DMS79 (cell line): ENCODE results near the gene VCP.

Experiments
- DNase-seq: peaks from one replicate; lab custom pipeline; 2025; lab: John Stamatoyannopoulos, UW

The VCP gene

DNA sequence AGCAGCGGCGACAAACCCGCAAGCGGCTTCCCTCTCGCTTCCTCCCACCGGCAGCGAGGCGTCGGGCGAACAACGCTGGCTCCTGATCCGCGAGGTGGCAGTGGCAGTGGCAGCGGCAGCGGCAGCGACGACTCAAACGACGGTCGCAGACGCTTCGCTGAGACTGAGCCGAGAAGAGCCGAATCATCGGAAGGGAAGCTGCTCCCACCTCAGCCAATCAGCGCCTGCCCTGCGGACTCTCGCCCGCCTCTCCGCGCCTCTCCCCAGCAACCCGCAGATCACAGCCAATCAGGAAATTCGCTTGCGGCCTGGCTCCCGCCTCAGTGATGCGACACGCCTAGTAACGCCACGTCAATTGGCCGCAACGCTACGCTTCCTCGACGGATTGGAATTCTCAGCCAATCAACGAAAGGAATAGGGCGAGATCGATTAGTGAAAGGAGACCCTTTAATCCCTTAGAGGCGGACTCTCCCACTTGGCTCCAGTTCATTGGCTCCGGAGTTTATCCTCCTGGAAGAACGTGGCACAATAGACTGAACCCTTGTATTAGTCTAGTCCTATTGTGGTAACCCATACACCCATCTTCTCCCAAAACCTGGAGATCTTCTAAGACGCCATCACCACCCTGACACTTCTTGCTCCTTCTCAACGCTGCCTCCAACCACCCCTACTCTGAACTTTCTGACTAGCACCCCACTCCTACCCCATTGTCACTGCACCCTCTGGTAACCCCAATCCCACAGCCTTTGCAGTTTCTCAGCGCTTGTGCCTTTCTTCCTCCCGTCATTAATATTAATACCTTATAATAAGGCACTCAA lies at the start of gene VCP:
Gene VCP, minus strand, starts transcription at position 165 of the 818 bp plus-strand sequence. CDS start 272 bp downstream, outside the sequence.
- peak; percentile 98 for DNase-seq

DNA sequence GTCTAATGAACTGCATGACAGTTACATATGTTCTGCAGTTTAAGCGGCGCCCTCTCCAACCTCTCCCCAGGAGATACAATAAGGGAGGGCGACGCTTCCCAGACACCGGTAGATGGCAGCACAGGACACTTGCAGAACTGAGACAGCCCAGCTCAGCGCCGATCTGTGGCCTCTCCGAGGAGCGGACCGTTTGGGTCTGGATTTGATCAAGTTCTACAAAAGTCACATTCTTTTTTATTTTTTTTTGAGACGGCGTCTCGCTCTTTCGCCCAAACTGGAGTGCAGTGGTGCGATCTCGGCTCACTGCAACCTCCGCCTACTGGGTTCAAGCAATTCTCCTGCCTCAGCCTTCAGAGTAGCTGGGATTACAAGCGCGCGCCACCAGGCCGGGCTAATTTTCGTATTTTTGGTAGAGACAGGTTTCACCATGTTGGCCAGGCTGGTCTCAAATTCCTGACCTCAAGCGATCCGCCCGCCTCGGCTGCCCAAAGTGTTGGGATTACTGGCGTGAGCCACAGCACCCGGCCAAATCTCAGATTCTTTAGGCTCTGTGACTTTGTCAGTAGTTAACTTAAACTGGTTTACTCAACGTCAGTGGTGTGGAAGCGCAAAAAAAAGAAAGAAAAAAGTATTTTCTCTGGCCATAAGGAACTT lies 44.6 kb upstream of the VCP start:
- peak; percentile 70 for DNase-seq

DNA sequence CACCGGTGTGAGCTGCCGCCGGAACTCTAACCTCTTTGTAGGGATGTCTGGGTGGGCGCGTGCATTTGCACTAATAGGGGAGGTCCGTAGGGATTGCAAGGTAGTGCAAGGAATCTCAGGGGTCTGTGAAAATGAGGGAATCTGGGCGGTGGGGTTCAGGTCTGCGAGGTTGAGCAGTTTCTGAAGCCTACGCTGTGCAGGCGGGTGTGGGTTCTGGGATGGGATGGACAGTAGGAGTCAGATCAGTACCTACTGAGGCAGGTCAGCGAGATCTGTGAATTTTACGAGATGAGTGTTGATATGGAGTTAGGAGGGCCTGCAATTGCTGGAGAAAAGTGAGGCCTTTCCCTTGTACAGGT lies 44.1 kb upstream of the VCP start:
- DNase-seq = no peak

DNA sequence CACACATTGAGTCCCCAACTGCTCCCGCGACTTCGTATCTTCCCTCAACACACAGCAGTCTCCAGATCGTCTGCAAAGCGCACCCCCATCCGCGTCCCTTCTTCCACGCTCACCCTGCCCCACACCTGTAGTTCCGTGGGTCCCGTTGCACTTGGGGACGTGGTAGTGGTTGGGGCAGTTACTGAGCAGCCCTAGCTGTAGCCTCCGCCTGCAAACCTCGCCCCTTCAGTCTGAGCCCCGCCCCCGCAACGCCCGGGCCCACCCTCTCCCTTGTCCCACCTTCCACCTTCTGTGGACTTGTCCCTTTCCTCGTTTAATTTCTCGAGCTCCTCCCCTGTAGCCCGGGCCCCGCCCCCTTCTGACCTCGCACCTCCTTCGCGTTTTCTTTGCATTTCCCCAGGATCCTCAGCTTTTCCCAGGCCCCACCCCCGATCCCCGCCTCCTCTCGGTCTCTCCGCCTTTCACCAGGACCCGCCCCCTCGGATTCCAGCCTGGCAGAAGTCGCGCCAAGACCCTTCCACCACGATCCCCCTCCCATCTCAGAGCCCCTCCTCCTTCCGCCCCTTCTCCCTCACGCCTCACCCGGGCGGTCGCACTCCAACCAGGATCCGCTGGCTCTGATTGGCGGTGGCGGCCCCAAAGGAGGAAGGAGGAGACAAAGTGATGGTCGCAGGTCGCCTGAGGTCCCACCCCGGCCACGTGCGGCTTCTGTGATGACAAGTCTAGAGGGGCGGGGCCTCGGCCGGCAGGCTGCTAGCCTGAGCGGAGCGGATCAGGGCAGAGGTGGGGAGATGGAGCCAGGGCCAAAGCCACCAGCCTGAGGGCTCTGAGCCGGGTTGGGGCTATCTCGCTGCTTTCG lies 43.5 kb upstream of the VCP start, which contains the start of gene ATOSB:
Gene ATOSB, minus strand, starts transcription at position 183 of the 859 bp plus-strand sequence. CDS start 7,588 bp downstream, outside the sequence.
- peak; percentile 98 for DNase-seq

DNA sequence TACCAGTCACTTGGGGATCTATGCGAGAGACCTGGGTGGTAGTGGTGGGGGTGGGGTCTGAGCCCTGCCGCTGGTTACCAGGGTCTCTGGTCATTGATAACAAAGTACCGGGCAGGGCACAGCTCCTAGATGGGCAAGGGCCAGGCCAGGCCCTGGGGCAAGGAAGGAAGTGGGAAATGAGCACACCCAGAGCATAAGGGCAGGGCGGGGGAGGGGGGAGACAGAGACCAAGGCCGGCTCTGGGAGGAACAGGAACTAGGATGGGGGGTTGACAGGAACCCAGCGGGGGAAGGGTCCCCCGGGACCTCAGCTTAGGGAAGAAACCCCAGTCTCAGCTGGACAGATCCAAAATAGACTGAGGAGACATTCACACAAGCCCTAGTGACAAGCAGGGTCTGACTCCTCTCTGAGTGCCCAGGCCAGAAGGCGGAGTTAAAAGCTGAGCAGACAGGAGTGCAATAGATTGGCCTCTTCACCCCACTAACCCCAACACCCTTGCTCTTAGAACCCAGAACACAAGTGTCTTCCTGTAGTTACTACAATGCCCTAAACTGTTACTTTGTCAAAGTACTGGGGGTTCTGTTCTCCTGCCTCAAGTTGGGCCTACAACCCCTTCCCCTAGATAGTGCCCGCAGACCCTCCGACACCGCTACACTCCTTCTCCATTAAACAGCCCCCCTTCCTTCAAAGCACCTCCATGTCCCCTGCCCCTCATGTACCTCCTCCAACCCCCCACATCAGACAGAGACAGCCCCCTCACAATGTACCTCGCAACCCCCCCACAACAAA lies 42.6 kb upstream of the VCP start:
- DNase-seq = no peak

DNA sequence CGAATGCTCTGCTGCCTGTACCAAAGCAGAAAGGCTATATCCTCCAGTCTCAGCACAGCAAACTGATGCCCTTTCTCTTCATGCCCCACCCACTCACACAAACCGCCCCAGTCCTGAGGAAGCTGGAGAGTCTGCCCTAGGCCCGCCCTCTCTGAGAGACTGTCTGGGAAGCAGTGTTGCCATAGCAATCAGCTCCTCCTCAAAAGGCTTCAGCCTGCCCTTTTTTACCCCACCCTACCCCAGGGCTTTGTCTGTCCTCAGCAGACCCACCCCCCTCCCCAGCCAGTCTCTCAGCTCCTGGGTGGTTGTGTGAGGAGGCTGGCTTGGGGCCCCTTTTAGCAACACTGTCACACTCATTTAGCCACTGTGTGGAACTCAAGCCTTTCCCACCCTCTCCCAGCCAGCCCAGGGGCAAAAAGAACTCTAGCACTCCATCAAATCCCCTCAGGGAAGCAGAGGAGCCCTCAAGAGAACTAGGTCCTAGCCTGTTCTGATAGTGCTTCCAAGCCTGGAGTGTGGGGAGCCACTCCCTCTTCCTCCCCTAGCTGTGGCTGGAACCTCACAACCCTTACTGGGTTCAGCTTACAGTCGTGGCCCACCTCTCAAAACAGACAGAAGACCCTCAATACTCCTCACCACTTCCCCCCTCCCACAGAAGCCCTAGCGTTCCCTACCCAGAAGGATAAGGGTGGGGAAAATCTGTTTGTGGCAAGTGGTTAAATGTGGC lies 41.9 kb upstream of the VCP start:
- DNase-seq = peak; percentile 75

DNA sequence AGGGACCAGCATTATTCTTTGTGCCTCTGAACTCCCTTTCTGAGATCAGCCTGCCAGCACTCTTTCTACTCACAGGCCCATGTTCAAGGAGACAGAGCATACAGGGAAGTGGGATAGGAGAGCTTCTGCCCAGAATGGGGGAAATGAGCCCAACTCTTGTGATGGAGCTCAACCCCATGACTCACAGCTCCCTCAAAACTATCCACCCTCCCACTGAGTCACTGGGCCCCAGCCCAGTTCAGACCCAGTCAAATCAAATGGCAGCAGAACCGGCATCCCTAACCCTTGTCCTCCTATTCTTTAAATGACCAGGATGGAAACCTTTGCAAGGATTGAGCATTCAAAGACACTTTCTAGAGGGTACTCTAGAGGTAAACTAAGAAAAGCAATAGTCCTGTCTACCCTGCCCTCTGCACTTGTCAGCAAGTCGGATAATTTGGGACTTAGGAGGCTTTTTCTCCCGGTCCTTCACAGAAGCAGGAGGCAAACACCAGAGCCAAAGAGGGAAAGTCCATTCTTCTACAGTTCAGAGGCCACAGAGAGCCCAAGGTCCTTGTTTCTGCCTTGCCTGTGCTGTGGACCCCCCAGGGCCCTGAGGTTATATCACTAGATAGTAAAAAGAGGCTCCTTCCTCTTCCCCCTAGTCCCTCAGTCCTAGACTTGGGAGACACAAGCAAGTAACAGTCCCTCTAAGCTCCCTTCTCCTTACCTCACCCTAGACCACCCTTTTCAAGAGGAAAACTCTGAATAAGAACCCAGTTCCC lies 40.0 kb upstream of the VCP start:
- no peak for DNase-seq

DNA sequence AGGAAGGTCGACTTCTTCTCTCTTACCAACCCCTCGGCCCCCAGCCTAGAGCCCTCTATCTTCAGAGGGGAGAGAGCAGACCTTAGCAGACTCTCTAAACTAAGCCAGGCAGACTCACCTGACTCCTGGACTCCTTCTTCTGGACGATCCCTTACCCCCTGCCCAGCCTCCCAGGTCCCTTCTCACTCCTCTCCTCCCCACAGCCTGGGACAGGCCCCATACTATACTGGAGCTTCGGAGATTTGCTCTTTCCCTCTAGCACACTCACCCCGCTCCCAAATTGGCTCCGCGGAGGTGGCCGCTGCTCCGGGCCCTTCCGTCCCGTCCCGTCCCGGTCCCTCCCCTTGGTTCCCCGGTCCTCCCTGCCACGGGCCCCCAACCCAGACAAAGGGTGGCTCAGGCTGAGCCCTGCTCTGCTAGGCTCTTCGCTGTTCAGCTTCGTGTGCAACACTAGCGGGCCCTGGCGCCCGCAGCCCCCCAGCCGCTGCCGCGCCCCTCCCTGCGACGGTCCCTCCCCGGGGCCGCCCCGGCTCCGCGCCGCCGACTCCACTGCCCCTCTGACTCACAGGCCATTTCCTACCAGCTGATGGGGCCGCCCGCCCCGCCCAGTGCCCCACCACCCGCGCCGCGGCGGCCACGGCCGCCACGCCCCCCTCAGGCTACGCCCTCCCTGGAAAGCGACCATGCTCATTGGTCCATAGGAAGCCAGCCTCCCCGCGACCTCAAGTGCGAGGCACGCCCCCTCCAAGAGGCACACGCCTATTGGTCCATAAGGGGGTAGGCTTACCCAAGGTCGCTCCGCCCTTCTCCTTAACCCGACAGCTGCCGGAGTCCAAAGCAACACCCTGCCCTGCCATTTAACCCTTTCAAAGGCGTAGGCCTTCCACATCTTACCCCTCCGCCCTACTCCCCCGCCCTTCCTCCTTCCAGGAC lies 38.8 kb upstream of the VCP start:
- peak; percentile 93 for DNase-seq

DNA sequence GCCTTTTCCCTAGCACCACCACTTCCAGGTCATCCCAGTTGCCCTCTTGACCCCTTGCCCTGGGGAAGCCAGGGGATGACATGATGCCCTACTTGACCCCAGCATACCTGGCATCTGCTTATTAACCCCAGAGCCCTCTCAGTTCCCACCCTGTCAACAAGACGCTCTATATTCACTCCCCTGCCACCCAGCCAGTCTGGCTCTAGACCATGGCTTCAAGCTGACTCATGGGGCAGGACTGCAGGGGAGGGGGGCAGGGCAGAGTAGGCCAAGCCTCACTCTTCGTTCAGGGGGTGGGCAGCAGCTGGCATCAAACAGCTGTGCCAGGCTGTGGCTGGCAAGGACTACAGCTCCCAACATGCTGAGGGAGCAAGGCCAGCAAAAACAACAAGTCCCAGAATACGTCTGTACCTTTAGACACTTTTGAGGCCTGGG lies 37.9 kb upstream of the VCP start:
- DNase-seq = no peak

DNA sequence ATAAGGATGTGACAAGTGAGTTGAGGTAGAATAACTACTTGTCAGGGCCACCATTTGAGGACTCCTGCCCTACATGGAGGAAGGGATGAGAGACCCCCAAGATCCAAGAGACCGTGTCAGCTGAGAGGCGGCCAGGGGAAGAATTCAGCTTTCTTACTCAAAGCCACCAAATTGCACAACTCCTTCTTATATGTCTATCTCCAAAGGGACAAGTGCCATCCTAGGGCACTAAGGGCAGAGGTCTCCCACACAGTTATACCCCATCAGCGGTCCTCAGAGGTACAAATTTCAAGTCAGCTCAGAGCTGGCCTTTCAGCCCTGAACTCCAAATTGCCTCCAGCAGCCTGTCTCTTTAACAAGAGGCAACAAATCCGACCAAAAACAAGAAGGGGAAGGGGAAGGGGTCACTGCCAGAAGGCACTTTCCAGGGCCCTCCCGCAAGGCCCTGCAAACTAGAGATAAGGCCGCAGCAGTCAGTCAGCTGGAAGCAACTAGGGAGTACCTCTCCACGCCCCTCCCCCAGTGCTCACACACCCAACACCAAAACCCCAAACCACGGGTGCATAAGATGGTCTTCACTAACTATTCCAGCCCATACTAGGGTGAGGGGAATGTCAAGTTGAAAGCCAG lies 36.6 kb upstream of the VCP start:
- no peak for DNase-seq

DNA sequence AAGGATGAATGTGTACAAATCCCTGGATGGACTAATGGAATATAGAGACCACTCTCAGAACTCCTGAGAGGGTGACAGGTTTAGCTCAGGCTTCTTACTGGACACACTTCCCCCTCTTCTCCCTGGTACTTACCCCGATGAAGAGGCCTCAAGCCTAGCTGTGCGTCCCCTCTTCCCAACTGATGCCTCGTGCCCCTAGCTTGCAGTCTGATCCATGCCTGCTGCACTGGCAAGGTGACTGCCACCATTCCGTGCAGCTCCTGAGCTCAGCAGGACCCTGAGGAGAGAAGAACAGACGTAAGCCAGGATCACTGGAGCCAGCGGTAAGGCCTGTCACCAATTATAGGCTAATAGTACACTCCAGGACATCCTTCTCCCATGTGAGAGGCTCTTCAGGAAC lies 36.0 kb upstream of the VCP start:
- no peak for DNase-seq

DNA sequence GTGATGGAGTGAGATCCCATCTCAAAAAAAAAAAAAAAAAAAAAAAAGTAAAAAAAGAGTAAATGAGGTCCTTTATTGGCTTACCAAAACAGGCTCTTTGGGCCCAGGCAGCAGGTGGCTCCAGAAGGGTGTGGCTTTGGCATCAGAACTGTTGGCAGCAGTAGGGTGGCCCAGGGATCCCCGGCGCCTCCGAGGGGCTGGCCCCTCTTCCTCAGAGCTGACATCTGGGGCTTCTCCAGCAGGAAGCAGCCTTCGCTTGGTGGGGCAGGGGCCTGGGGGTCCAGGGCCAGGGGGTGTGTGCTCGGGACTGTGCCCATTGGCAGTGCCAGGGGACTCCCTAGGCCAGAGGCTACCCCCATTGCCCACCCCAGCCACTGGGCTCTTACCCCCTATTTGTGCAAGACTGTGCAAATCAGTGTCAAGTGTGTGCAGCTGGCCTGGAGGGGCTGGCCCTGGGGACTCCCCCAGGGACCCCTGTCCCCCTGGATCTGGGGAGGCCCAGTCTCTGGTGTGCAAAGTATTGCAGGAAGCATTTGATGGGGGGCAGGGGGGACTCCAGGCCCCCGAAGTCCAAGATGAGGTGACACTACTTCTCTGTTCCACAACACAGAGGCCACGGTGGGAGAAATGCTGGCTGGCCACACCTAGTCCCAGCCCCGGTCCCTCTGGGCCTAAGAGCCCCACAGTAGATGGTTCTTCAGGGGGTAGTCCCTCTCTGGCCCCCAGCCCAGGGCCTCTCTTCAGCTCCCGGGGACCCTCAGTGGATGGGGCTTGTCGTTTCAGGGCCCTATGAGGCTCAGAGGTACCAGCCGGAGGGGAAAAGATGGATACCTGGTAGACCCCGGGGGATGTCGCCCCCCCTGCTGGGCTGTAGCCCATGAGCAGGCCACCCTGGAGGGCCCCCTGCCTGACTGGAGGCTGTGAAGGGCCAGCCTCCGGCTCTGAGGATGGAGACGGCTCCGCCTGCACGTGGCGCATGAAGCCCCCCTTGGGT lies 35.2 kb upstream of the VCP start:
- no peak for DNase-seq

DNA sequence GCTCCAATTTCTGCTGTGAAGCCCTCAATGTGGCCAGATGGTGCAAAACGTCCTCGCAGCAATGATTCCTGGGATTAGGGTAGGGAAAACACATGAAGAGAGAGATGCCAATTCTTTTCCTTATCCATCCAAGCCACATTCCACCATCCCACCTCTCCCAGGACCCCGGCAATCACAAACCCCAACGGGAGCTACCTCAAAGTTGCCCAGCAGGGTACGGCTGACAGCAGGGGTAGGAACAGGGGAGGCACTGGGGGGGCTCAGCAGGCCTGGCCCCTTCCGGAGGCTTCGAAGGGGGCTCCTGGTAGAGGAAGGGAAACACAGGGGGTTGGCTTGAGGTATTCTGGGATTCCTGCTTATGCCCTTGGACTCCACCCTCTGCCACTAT lies 33.9 kb upstream of the VCP start:
- DNase-seq = no peak

DNA sequence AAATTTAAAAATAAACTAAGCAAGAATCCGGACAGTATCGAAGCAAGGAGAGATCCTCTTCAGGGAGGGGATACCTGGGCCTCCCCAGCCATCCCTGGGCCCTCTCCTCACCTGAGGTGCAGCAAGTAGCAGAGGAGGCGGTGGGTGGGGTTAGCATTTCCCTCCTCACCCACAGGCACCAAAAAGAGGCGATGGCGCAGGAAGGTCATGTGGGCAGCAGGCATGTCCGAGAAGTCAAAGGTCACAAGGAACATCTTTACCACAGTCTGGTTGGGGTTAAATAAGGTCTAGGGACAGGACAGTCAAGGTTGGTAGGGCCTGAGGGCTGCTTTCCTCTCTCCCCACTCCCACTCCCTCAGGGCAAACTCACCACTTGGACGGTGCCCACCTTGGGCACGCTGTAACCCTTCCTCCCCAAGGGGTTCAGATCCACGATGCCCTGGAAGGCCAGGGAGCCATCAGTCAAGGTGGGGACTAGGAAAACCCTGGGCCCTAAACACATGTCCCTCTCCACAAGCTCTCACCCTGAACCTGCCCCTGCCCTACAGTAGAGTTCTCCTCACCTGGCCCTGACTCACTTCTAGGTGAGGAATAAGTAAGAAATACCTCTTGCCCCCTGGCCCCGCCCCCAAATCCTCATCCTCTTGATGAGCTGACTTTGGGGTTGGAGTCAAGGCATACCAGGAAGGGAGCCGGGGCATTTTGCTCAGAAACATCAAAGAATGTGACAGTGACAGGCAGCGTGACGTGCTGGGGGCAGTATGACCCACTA lies 33.3 kb upstream of the VCP start:
- DNase-seq = no peak

DNA sequence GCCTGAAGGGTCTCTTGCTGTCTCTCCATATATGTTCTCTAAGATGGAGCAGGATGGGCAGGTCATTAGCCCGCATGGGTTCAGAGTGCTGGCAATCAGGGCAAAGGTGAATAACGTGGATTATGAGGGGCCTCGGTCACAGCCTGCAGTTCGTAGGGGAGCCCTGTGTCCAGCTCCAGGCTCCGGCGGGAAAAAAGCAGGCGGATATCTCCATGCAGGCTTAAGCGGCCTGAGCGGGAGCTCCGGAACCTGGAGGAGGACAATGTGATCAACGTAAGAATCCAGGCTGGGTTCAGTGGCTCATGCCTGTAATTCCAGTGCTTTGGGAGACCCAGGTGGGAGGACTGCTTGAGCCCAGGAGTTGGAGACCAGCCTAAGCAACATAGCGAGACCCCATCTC lies 32.7 kb upstream of the VCP start:
- no peak for DNase-seq

DNA sequence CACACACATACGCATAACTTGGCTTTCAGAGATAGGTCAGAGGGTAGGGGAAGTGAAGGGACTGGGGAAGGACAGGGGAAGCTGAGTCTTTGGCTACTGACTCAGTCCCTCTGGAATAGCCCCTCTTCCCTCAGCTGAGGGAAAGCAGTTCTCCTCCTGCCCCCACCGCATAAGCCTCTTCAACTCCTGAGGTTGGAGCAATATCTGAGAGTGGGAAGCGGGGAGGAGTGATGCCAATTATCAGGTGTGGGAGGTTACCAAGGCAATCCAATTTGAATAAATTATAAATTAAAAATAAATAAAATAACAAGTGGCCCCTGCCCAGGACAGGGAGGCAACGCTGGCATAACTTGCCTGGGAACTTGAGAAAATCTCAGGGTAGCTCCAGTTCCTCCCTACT lies 32.2 kb upstream of the VCP start:
- DNase-seq = no peak
